ENCODE measurements around the gene ADAMTS6.

Gene ADAMTS6

GRCh38 chr5:65482296-65482735 lies 596 bp upstream of the ADAMTS6 start (continued):
- TF ChIP-seq, protein P1, sequence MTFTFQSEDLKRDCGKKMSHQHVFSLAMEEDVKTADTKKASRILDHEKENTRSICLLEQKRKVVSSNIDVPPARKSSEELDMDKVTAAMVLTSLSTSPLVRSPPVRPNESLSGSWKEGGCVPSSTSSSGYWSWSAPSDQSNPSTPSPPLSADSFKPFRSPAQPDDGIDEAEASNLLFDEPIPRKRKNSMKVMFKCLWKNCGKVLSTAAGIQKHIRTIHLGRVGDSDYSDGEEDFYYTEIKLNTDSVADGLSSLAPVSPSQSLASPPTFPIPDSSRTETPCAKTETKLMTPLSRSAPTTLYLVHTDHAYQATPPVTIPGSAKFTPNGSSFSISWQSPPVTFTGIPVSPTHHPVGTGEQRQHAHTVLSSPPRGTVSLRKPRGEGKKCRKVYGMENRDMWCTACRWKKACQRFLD (tag by site-specific recombination; IDR thresholded peaks at IDR 0.05), result no peak
- TF ChIP-seq FEZF1 (tag by site-specific recombination; IDR thresholded peaks at IDR 0.05), result 0 out of 2 replicates have a peak, but pooled peaks have one; percentile 25
- TF ChIP-seq ZNF423 (tag by site-specific recombination; IDR thresholded peaks at IDR 0.05), result no peak
- TF ChIP-seq ZBTB8A (tag by site-specific recombination; IDR thresholded peaks at IDR 0.05), result no peak
- no peak for TF ChIP-seq ZNF214 (tag by site-specific recombination; IDR thresholded peaks at IDR 0.05; ENCODE audit: borderline replicate concordance)
- TF ChIP-seq ZNF10 (tag by site-specific recombination; IDR thresholded peaks at IDR 0.05), result no peak
- TF ChIP-seq MEIS1 (CRISPR knock-in tag; IDR thresholded peaks at IDR 0.05; ENCODE audit: borderline replicate concordance), result no peak
- no peak for TF ChIP-seq ZNF555 (tag by site-specific recombination; conservative IDR thresholded peaks at IDR 0.05)
- TF ChIP-seq BCL11A (tag by site-specific recombination; IDR thresholded peaks at IDR 0.05; ENCODE audit: low read depth), result no peak
- TF ChIP-seq ZSCAN4 (tag by site-specific recombination; IDR thresholded peaks at IDR 0.05), result no peak
- TF ChIP-seq ZFP3 (tag by site-specific recombination; IDR thresholded peaks at IDR 0.05; ENCODE audit: low read depth), result no peak
- TF ChIP-seq ZNF571 (tag by site-specific recombination; IDR thresholded peaks at IDR 0.05), result no peak
- no peak for TF ChIP-seq ZFP69B (tag by site-specific recombination; IDR thresholded peaks at IDR 0.05)
- no peak for TF ChIP-seq ZNF501 (tag by site-specific recombination; IDR thresholded peaks at IDR 0.05)
- TF ChIP-seq ZNF335 (tag by site-specific recombination; conservative IDR thresholded peaks at IDR 0.05), result peak; percentile 82
- no peak for TF ChIP-seq ZNF37A (tag by site-specific recombination; IDR thresholded peaks at IDR 0.05)
- TF ChIP-seq EGR2 (tag by site-specific recombination; IDR thresholded peaks at IDR 0.05; ENCODE audit: low read depth), result no peak
- TF ChIP-seq ZNF639 (tag by site-specific recombination; IDR thresholded peaks at IDR 0.05), result no peak
- TF ChIP-seq PRDM10 (tag by site-specific recombination; IDR thresholded peaks at IDR 0.05), result peak; percentile 98
- TF ChIP-seq ZNF16 (tag by site-specific recombination; IDR thresholded peaks at IDR 0.05; ENCODE audit: low read depth), result no peak
- TF ChIP-seq ZNF366 (tag by site-specific recombination; conservative IDR thresholded peaks at IDR 0.05), result no peak
- TF ChIP-seq, protein P2, sequence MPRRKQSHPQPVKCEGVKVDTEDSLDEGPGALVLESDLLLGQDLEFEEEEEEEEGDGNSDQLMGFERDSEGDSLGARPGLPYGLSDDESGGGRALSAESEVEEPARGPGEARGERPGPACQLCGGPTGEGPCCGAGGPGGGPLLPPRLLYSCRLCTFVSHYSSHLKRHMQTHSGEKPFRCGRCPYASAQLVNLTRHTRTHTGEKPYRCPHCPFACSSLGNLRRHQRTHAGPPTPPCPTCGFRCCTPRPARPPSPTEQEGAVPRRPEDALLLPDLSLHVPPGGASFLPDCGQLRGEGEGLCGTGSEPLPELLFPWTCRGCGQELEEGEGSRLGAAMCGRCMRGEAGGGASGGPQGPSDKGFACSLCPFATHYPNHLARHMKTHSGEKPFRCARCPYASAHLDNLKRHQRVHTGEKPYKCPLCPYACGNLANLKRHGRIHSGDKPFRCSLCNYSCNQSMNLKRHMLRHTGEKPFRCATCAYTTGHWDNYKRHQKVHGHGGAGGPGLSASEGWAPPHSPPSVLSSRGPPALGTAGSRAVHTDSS (tag by site-specific recombination; IDR thresholded peaks at IDR 0.05), result no peak
- TF ChIP-seq IKZF3 (tag by site-specific recombination; IDR thresholded peaks at IDR 0.05), result no peak
- no peak for TF ChIP-seq ZNF510 (tag by site-specific recombination; IDR thresholded peaks at IDR 0.05; ENCODE audit: insufficient replicate concordance)
- no peak for TF ChIP-seq PRDM1 (tag by site-specific recombination; IDR thresholded peaks at IDR 0.05)
- no peak for TF ChIP-seq ZBTB21 (tag by site-specific recombination; IDR thresholded peaks at IDR 0.05)
- TF ChIP-seq ZNF274 (IDR thresholded peaks at IDR 0.05; ENCODE audit: low read length), result no peak
- TF ChIP-seq ZNF274 (tag by site-specific recombination; IDR thresholded peaks at IDR 0.05; ENCODE audit: borderline replicate concordance), result no peak
- TF ChIP-seq GLI2 (tag by site-specific recombination; IDR thresholded peaks at IDR 0.05; ENCODE audit: borderline replicate concordance, low read depth), result no peak
- no peak for TF ChIP-seq ZNF585B (tag by site-specific recombination; IDR thresholded peaks at IDR 0.05)
- no peak for TF ChIP-seq ZNF132 (tag by site-specific recombination; IDR thresholded peaks at IDR 0.05; ENCODE audit: borderline replicate concordance)
- no peak for TF ChIP-seq ZNF530 (tag by site-specific recombination; IDR thresholded peaks at IDR 0.05; ENCODE audit: low read depth)

Data from HEK293 (cell line).